Measurements from ENCODE around the gene TMA7.

The TMA7 gene

DNA sequence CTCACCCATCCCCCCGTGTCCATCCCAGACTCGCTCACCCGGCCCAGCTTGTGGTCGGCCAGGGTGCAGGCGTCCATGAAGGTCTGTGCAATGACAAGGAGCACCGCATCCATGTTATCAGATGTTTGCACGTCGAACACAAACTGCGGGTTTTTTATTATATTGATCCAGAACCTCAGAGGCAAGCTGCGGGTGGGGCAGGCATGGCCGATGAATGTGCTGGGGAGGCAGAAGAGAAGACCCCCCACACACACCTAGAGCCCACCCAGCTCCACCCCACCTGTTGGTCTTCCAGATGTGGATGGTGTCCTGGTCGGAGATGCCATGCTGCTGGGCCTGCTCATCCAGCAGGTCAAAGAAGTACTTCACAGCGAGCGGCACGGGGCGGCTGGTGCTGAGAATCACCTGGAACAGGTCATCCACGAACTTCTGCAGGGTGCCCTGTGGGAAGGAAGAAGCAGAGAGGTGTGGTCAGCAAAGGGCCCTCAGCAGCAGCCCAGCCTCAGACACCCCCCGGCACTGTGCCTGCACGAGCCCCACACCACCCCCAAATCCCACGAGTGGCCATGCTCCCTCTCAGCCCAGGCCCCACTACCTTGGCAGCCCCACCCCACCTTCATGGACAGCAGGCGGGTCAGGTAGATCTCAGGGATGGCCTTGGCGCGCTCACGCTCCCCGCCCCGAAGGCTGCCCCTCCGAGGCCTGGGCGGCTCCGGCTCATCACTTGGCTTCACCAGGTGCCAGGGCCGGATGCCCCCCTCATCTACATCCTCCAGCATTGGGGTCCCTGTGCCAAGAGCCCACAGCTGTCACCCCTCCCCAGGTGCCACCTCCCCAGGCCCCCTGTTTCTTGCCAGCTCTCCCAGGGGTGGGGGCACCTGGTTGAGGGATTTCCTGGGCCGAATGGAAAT, 30.5 kb upstream of the TMA7 start:
- DNase-seq (ENCODE audit: low spot score) = no peak

DNA sequence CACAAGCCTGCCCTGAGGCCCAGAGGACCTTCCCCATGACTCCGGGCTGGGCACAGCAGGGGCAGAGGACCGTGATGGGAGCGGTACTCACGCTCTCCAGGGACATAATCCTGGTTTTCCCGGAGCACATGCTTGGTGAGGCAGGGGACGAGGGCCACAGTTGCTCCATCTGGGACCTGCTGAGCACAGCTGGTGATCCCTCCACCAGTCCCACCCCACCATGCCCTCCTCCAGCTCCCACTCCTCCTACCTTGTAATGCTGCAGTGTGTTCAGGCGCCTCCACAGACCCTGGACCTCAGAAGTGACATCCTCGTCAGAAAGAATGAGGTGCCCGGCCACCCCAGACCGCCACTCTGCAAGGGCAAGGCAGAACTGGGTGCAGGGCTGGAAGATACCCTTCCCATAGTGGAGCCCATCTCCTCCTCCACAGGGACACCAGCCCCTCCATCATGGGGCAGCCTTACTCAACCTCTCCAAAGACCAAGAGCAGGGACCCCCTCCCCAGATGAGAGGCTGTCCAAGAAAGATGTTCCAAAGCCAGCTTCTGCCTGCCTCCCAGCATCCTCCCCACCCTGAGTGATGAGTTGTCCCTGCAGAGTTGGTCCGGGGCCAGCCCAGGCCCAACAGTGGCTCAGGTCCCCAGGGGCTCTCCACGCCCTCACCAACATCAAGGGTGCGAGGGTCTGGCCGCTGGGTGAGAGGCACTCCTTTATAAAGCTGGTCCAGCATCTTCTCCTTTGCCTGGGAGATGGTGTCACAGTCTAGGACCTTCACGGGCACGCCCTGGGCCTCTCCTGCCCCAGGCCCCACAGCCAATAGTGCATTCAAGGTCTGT, 29.6 kb upstream of the TMA7 start:
- DNase-seq (ENCODE audit: low spot score) = no peak

DNA sequence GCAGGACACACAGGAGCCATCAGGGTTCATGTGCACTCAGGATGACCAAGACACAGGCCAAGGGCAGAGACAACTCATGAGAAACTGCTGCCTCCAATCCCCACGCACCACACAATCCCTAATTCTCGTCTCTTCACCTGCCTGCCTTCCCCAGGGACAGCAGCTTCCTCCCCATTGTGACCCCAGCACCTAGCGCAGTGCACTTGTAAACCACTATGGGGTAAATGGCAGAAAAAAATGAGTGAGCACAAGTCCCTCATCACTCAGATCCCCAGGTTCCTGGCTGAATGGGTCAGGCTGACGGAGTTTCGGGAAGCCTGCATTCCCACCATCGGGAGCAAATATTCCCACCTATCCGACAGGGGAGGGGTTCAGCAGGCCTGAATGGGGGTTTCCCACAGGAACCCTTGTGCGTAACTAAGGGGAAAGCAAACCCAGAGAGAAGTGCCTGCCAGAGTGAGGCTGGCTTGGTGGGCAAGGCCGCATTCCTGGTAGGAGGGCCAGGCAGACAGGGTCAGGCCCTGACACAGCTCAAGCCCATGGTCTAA, 28.9 kb upstream of the TMA7 start:
- no peak for DNase-seq (ENCODE audit: low spot score)

DNA sequence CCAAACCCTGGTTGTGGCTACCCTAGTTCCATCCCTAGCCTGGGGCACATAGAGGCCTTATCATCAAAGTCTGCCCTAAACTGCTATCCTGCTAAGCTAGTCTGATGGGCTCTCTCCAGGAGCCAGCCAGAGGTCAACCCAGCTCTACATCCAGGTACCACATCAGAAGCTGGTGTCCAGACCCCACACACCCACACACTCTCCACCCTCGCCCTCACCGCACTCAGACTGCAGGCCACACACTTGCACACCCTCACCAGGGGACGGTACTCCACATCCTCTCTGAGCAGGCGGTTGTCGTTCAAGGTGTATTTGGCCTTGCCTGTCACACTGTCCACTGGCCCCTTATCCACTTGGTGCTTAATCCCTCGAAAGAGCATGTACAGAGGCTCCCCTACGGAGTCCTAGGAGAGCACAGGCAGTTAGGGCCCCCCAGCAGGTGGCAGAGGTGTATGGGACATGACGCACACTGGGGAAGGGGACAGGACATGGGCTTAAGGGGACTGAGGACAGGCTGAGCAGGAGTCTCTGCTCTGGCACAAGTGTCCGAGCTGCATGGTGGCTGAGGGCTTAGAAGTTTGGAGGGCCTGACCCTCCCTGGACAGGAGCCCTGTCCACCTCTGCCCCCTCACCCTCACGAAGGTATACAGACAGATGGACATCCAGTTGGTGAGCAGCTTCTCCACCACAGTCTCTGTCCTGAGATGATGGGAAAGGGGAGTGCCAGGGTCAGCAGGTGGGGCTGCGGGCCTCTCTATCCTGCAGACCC, 28.3 kb upstream of the TMA7 start:
- no peak for DNase-seq (ENCODE audit: low spot score)

DNA sequence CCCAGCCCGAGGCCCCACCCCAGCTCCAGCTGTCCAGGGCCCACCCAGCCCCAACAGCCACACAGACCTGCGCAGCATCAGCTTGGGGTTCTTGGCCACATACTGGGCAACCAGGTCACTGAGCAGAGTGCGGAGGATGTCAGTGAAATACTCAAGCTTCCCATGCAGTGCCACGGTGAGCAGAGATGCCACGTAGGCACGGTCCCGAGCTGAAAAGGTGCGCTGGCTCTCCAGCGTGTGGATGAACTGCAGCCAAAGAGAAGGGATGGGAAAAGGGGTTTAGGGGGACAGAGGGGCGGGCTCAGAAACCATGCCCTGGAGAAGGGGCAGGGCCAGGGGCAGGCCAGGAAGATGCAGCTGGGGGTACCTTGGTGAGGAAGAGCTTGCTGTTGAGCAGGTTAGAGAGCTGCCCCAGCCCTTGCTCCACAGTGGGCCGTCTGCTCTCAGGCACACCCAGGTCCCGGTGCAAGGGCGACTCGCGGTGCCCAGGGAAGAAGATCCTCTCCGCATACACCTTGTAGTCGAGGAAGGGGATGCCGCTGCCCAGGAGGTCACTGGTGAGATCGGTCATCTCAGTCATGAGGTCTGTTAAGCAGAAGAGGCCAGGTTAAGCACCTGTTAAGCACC, 27.6 kb upstream of the TMA7 start:
- no peak for DNase-seq (ENCODE audit: low spot score)

DNA sequence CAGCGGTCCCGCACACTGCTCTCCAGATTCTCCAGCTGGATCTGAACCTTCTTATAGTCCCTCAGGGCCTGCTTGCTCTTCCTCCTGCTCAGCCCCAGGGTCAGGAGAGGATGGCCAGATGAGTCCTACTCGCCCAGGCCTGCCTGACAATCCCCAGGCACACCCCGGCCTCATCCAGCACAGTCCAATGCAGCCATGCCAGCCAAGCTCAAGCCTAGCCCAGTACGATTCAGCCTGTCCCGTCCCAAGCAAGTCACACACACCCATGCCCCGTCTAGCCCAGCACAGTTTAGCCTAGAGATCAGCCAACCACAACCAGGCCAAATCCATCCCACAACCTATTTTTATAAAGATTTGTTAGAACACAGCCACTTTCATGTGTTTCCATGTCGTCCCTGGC, 27.0 kb upstream of the TMA7 start:
- no peak for DNase-seq (ENCODE audit: low spot score)

DNA sequence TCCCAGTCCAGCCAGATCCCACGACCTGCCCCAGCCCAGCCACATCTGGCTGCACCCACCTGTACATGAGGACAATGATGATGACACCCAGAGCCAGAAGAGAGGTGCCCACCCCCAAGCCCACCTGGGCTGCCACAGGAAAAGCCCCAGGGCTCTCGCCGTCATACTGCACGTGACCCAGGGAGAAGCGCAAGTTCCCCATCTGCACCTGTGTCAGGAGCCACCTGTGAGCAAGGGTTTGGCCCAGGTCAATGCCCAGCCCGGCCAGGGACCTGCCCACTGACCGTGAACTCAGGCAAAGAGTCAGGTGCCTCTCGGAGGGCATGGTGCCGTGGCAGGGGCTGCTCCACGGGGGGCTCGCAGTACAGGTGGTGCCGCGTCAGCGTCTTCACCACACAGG, 26.4 kb upstream of the TMA7 start:
- DNase-seq (ENCODE audit: low spot score) = no peak

DNA sequence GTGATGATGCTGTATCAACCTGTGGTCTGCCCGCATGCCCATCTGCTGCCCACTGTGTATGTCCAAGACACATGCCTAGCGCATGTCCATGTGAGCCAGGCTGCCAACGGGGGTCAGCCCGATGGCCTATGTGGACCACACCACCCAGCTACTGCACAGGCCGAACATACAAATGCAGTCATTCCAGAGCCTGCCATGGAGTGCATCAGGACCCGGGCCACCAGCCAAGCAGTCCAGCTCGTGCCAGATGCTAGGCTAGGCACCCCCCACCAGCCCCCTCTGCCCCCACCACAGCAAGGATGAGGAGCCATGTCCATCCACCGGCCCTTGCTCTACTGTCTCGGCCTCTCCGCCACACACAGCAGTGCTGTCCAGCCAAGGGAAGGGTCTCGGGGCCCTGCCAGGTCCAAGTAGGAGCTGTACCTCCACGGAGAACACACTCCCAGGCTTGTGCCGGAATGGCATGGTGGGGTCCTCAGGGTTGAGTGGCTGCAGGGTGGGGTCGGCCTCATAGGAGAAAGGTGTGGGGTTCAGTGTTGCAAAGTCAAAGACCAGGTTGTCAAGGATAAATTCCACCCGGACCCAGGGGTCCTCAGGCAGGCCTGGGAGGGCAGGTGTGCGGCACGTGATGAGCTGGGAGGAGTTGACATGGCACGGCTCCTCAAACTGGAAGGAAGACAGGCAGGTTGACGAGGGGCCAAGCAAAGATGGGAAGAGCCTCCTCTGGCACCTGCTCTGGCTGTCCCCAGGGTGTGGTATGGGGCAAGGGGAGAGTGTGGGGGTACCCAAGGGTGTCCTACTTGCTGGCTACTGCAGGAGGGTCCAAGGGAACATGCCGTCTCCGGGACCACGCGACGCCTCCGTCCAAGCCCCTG, 25.4 kb upstream of the TMA7 start:
- peak; percentile 73 for DNase-seq (ENCODE audit: low spot score)

DNA sequence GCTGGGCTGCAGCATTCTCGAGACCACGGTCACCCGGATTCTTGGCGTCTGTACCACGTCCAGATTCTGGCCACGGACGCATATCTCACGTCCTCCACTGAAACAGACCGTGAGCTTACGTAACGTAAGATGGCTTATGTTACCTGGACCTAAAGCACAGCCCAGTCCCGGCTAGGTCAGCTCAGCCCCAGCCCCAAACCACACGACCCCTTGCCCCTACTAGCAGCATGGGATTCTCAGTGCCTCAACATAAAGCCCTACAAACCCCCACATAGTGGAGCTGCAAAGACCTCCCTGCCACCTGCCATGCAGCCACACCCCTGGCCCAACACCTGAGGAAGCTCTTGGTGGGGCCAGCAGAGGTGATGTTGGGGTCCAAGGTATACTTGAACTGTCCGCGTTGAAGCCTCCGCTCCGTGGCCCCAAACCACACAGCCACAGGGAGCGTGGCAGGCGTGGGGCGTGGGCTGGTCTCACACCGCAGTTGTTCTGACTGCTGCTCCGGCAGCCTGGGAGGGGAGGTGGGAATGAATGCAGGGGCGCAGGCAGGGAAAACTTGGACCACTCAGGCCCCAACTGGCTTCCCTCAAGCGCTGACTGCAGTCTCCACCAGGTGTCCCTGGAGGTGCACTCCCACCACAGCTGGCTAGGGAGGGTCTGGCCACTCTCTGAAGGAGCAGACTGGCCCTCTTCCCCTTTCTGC, 24.7 kb upstream of the TMA7 start:
- DNase-seq (ENCODE audit: low spot score) = no peak

DNA sequence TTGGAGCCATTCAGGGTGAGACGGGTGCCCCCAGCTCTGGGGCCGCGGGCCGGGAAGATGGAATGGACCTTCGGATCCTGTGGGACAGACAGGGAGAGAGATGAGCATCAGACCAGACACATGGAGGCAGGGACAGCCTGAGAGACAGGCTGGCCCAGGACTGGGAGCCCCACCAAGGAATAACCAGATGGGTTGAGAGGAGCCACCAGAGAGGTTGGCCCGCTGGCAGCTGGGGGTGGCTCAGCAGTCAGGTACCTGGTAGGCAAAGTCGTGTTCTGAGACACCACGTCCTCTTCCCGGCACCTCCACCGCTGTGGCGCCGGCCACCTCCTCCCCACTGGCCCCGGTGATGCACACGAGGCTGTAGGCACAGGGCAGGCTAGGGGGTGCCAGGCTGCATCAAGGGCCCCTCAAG, 24.0 kb upstream of the TMA7 start:
- no peak for DNase-seq (ENCODE audit: low spot score)

DNA sequence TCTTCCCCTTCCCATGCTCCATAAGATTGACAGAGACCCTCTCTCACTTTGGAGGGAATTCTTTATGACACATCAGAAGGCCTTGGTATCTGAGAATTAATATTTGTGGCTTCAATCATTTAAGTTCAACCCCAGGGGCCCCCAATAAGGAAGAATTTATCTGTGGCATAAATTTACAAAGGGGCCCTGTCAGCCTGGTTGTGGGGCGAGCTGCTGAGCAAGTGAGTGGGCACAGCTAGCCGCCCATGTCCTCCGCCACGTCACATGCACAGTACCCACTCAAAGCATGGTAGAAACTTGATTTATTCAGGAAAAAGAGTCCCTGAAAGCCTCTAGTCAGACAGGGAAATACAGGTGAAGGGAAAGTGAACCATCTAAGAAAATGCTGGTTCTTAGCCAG, 23.5 kb upstream of the TMA7 start:
- no peak for DNase-seq (ENCODE audit: low spot score)

DNA sequence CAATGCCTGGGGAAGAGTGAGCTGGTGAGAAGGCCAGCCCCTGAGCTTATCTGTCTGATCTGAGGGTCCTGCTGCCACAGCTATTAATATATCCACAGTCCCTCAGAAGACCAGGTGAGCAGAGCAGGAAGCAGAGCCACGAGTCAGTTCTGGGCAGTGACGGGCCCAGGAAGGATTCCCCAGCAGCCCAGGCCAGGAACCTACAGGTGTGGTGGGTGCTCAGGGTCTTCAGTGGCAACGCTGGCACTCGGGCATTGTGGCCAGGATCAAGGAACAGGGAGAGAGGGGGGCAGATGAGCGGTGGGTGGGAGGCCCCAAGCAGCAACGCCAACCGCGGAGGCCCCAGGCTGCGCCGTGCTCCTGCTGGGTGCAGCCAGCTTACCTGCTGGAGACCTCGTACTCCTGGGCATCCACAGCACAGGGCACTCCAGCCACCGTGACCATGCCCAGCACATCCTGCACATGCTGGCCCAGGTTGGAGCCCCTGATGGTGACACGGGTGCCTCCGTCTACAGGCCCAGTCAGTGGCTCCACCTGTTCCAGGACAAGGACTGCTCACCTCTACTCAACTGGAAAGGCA, 22.4 kb upstream of the TMA7 start:
- DNase-seq (ENCODE audit: low spot score) = no peak

DNA sequence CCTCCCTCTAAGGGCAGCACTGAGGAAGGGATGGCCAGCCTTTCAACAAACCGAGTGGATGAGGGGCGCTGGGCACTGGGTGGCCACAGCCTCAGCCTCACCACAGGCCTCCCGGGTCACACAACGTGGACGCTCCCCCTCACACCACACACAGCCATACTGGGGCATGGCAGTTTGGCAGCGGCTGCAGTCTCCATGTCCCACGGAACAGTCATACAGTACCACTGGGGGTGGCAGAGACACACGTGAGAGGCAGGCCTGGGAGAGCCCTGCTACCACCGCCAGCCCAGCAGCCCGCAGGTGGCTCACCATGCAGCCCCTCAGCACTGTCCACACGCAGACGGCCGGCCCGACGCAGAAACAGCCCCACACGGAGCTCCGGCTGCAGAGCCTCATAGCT, 21.9 kb upstream of the TMA7 start:
- no peak for DNase-seq (ENCODE audit: low spot score)

DNA sequence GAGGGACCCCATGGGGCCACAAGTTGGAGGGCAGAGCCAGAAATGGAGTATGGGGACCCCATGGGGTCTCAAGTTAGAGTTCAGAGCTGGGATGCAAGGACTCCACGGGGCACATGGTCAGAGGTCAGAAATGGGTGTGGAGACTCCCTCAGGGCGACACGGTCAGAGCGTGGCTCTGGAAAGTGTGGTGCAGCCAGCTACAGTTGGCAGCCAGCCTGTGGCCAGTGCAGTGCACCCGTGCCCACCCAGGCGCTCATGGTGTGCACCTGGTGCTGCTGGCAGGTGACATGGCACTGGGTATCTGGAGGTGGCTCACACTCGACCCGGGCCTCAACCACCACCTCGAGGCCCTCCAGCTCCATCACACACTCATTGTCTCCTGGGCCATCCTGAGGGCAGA, 21.4 kb upstream of the TMA7 start:
- DNase-seq (ENCODE audit: low spot score) = no peak

DNA sequence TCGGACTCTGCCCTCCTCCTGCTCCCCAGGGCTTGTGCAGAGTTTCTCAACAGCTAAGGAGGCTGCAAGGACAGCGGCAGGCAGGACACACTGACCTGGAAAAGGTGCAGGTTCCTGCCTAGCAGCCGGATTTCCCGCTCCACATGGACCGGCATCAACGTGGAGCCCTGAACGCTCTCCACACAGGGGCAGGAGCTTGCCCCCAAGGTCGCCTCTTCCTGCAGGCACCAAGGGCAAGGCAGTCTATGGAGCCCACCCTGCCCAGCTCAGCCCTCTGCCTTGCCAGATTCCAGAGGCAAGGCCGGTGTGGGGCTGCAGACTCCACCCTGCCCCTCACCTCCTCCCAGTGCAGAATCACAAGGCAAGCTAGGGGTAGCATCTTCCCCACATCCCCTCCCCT, 20.9 kb upstream of the TMA7 start:
- no peak for DNase-seq (ENCODE audit: low spot score)

DNA sequence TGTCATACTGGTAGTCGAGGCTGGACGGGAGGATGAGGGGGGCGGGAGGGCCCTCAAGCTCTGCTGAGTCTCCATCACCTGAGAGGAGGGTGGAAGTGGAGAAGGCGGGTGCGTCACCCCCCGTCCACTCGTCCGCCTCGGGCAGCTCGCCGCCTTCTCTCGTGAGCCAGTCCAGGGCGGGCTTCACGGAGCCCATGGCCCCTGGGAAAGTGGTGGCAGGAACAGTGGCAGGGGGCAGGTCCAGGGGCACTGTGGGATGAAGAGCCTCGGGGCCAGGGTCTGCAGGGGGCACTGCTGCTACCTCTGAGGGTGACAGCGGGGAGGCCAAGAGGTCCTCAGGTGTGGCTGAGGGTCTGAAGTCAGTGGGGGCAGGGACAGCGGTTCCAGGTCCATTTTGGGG, 20.5 kb upstream of the TMA7 start:
- DNase-seq (ENCODE audit: low spot score) = no peak

DNA sequence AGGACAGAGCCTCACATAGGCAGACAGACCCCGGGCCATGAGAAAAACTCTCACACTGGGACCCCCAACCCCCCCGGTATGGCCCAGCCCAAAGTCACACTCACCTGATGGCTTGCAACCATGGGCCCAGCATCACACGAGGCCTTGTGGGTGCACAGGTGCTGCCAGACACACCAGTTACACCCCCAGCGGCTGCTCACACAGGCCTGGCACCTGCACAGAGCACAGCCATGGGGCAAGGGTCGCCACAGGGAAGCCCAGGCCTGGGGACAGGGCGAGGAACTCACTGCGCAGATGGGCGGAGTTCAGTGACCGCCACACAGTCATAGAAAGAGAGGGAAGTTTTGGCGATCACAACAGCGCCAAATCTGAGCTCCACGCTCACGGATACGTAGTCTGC, 19.5 kb upstream of the TMA7 start:
- no peak for DNase-seq (ENCODE audit: low spot score)

DNA sequence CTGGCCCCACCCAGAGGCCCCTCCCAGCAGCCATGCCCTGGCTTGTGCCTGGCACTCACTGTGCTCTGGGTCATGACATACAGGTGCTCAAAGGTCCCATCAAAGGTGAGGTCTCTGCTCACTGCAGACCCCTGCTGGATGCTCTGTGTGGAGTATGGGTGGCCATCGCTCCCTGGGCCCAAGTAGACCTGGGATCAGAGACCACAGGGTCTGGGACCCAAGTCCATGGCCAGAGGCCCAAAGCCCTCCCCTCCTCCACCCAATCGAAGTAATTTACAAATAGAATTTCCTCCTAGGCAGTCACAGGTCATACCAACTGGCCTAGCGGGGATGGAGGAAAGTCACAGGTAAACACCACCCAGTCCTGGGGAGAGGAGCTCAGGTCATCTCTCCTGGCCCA, 17.8 kb upstream of the TMA7 start:
- no peak for DNase-seq (ENCODE audit: low spot score)

DNA sequence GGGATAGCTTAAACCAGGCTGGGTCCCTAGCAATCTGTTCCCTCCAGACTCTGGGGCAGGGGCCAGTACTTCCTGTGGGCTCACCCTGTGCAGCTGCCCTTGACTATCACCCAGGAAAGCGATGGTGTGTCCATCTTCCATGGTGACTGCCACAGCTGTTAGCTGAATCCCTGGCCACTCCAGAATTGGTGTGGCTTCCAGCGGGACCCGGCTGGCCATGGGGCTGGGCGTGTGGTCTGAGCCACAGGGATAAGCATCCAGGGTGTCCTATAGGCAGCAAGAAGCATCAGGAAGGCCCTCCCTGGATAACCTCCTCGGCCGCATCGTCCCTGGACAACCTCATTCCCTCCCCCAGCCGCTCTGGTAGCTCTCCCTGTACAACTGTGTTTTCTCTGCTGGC, 17.4 kb upstream of the TMA7 start:
- no peak for DNase-seq (ENCODE audit: low spot score)
